Fibroblast of lung (primary cell): ENCODE data around the gene NRIP1.

Source experiments
- EZH2 ChIP-seq: IDR thresholded peaks from 2 replicates; pipeline ENCODE4 v1.5.1; 2012; ENCODE audit warnings: low read length, control low read depth, mild to moderate bottlenecking; ENCODE audit errors: missing control alignments
- TF ChIP-seq, protein P1 (sequence below), 2 donors: IDR thresholded peaks in 1 of 2; conservative IDR thresholded peaks in 1 of 2; 1 replicate in 1 of 2; 2 replicates in 1 of 2; pipeline ENCODE4 v1.5.1; 2011 to 2012; ENCODE audit warnings: low read length in 2 of 2, control low read depth in 1 of 2, inconsistent platforms in 1 of 2, low read depth in 1 of 2, mild to moderate bottlenecking in 1 of 2

DNA sequence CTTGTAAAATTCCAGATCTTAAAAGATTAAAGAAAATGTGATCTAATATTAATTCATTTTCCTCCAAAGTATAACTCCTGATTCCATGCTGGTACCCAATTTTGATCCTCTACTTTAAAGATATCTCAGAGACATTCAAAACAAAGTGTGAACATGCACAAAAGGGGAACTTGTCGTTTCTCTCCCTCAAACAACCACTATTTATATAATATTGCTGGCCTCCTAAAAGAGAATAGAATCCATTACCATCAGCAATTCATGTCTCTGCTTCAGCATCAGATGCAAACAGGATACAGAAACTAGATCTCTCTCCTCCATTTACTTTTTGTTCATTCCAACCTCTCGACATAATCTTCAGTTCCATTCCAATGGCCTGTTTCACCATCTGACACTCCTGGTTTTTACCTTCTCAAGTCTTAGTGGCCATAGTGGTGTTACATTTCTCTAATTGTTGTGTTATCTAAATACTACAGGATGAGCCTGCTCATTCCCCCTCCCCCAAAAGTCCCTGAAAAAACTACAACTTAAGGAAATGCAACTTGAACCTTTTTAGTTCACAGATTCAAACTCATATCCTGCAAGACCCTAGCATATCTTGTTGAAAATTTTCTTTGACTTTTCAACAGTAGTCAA, 4.1 kb downstream of the NRIP1 start:
- TF ChIP-seq, protein P1, sequence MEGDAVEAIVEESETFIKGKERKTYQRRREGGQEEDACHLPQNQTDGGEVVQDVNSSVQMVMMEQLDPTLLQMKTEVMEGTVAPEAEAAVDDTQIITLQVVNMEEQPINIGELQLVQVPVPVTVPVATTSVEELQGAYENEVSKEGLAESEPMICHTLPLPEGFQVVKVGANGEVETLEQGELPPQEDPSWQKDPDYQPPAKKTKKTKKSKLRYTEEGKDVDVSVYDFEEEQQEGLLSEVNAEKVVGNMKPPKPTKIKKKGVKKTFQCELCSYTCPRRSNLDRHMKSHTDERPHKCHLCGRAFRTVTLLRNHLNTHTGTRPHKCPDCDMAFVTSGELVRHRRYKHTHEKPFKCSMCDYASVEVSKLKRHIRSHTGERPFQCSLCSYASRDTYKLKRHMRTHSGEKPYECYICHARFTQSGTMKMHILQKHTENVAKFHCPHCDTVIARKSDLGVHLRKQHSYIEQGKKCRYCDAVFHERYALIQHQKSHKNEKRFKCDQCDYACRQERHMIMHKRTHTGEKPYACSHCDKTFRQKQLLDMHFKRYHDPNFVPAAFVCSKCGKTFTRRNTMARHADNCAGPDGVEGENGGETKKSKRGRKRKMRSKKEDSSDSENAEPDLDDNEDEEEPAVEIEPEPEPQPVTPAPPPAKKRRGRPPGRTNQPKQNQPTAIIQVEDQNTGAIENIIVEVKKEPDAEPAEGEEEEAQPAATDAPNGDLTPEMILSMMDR (conservative IDR thresholded peaks at IDR 0.05 in 1 of 2, IDR thresholded peaks at IDR 0.05 in 1 of 2; ENCODE audit: low read depth in 1 of 2, low read length in 2 of 2) = no peak
- no peak for TF ChIP-seq EZH2
